B cell (primary cell): ENCODE data around the gene HPN. TPM values are rescaled to one million over a fixed set of nuclear protein-coding genes. Genes with fewer than 3 reads are reported as not detected.
A peak's percentile ranks its signal among the peaks of the same experiment; 100 is the strongest.

Experiments used
- ATAC-seq: fragments of 200-7000 bp; cut with Tn5 transposase; one replicate; pipeline ENCODE4 v1.10.0; 2021; ENCODE audit warnings: low read depth, mild to moderate bottlenecking, moderate number of reproducible peaks, moderate library complexity
- CTCF ChIA-PET: fragments of 350-600 bp; sonication (Branson Sonifier 250); formaldehyde crosslinking; loops from one replicate; lab custom pipeline; 2021; ENCODE audit warnings: antibody characterized with exemption, inconsistent platforms; lab: Charles Lee
- POLR2A ChIA-PET: fragments of 350-600 bp; sonication (Branson Sonifier 250); formaldehyde crosslinking; loops from one replicate; lab custom pipeline; 2021; ENCODE audit warnings: antibody characterized with exemption; lab: Charles Lee
- DNase-seq: peaks from one replicate; pipeline ENCODE4 v3.0.0; 2013
- H2AFZ ChIP-seq: 2 replicates; pipeline ENCODE4 v1.6.1; 2012; ENCODE audit warnings: mild to moderate bottlenecking, low read depth, low read length; ENCODE audit not compliant: insufficient read depth, poor library complexity, severe bottlenecking
- H3K27ac ChIP-seq, 2 donors: 1 replicate in 1 of 2; 2 replicates in 1 of 2; pipeline ENCODE4 v1.5.1; 2012 to 2013; ENCODE audit warnings: low read length in 2 of 2, mild to moderate bottlenecking in 2 of 2, moderate library complexity in 1 of 2
- H3K27me3 ChIP-seq, 4 experiments: fragments of 200-600 bp in 1 of 4; sonication (generic) in 1 of 4; replicated peaks in 1 of 4; 1 replicate in 2 of 4; 2 replicates in 2 of 4; pipeline versions ENCODE4 v1.6.1 to v1.7.0; 2013 to 2016; ENCODE audit warnings: low read length in 3 of 4, mild to moderate bottlenecking in 2 of 4, mixed read lengths in 1 of 4, moderate library complexity in 1 of 4; ENCODE audit not compliant: insufficient read depth in 4 of 4, control insufficient read depth in 3 of 4; ENCODE audit errors: control extremely low read depth in 1 of 4
- H3K36me3 ChIP-seq, 2 experiments: replicated peaks in 1 of 2; 1 replicate in 1 of 2; 2 replicates in 1 of 2; pipeline versions ENCODE4 v1.6.1 to v1.7.1; 2013; ENCODE audit warnings: low read length in 1 of 2; ENCODE audit not compliant: insufficient read depth in 2 of 2, control insufficient read depth in 1 of 2; ENCODE audit errors: control extremely low read depth in 1 of 2, extremely low read depth in 1 of 2
- H3K4me1 ChIP-seq, 2 donors: fragments of 200-600 bp in 1 of 2; sonication (generic) in 1 of 2; 1 replicate in 1 of 2; 2 replicates in 1 of 2; pipeline versions ENCODE4 v1.5.1 to v1.6.1; 2013 to 2017; ENCODE audit warnings: low read length in 2 of 2; ENCODE audit not compliant: control insufficient read depth in 2 of 2, insufficient read depth in 2 of 2
- H3K4me2 ChIP-seq: replicated peaks from 2 replicates; pipeline ENCODE3; 2012; ENCODE audit warnings: mild to moderate bottlenecking, low read depth, low read length; ENCODE audit not compliant: poor library complexity, severe bottlenecking
- H3K4me3 ChIP-seq, 5 experiments: fragments of 200-600 bp in 1 of 5; sonication (generic) in 1 of 5; 1 replicate in 3 of 5; 2 replicates in 2 of 5; pipeline versions ENCODE4 v1.5.1 to v1.7.0; 2011 to 2016; ENCODE audit warnings: low read length in 4 of 5, mild to moderate bottlenecking in 4 of 5, low read depth in 2 of 5, control low read depth in 1 of 5, moderate library complexity in 1 of 5; ENCODE audit not compliant: insufficient read depth in 1 of 5; ENCODE audit errors: control extremely low read depth in 1 of 5, extremely low read depth in 1 of 5
- H3K79me2 ChIP-seq: fragments of 200-600 bp; sonication (generic); one replicate; pipeline ENCODE4 v1.6.0; 2016; ENCODE audit warnings: low read length; ENCODE audit not compliant: control insufficient read depth, insufficient read depth
- H3K9ac ChIP-seq: fragments of 200-600 bp; sonication (generic); 2 replicates; pipeline ENCODE4 v1.6.1; 2017; ENCODE audit warnings: mild to moderate bottlenecking, low read length, moderate library complexity
- H3K9me3 ChIP-seq, 3 donors: one replicate each; pipeline versions ENCODE4 v1.6.1 to v1.7.1; 2013; ENCODE audit warnings: low read length in 2 of 3; ENCODE audit not compliant: control insufficient read depth in 2 of 3, insufficient read depth in 1 of 3; ENCODE audit errors: control extremely low read depth in 1 of 3
- H4K20me1 ChIP-seq: 2 replicates; pipeline ENCODE4 v1.6.0; 2012; ENCODE audit warnings: mild to moderate bottlenecking, low read length; ENCODE audit not compliant: insufficient read depth, control insufficient read depth, poor library complexity, severe bottlenecking
- H3K27ac Mint-ChIP-seq: one replicate; pipeline ENCODE4 v1.8.0; 2021; ENCODE audit warnings: mixed read lengths
- H3K27me3 Mint-ChIP-seq: one replicate; pipeline ENCODE4 v1.8.0; 2021; ENCODE audit warnings: mixed read lengths
- H3K4me1 Mint-ChIP-seq: one replicate; pipeline ENCODE4 v1.8.0; 2021; ENCODE audit warnings: mixed read lengths
- H3K4me3 Mint-ChIP-seq: one replicate; pipeline ENCODE4 v1.8.0; 2021; ENCODE audit warnings: mixed read lengths
- H3K9me3 Mint-ChIP-seq: one replicate; pipeline ENCODE4 v1.8.0; 2022; ENCODE audit warnings: mixed read lengths; ENCODE audit not compliant: insufficient read depth
- CTCF ChIP-seq: fragments of 200-600 bp; IDR thresholded peaks from one replicate; pipeline ENCODE4 v1.8.0; 2022; ENCODE audit warnings: antibody characterized with exemption, mild to moderate bottlenecking
- EZH2 ChIP-seq: IDR thresholded peaks from 2 replicates; pipeline ENCODE4 v1.6.1; 2012; ENCODE audit warnings: borderline replicate concordance, low read depth, mild to moderate bottlenecking, moderate library complexity, low read length; ENCODE audit not compliant: insufficient read depth, poor library complexity, severe bottlenecking
- WGBS: methylation state at CpG from one replicate; pipeline ENCODE4 v1.1.5; 2013; ENCODE audit warnings: missing lambda C conversion rate; ENCODE audit not compliant: insufficient coverage; 5-methylcytosine and 5-hydroxymethylcytosine counted together
- intact Hi-C: fragments of 100-400 bp; cut with micrococcal nuclease; formaldehyde crosslinking; loops from one replicate; pipeline ENCODE4 v1.10.0; 2022
- polyA plus RNA-seq: library from polyadenylated mRNA; depleted of rRNA; stranded (reverse); fragments of >200 nt; gene quantifications from 2 replicates; pipeline ENCODE4 v1.2.3, GENCODE V29; 2012
- total RNA-seq, 2 donors: library from RNA; stranded (reverse); fragments of 120-200 nt in 1 of 2; gene quantifications; 1 replicate in 1 of 2; 2 replicates in 1 of 2; pipeline versions ENCODE4 v1.2.3 to v1.2.4, GENCODE V29; 2013 to 2022

The HPN gene
- total and polyA plus RNA-seq, 2 donors (not counting 1 experiment from before 2014, with no cell fraction given) = 0.30 TPM; not detected in 1

GRCh38 chr19:35004517-35005255 lies 36.8 kb upstream of the HPN start:
- no peak overlapping the region for H3K9ac ChIP-seq
- no peak for DNase-seq
- Mint-ChIP-seq H3K9me3 (no peaks in the 10 kb centered on the region), H3K4me1 (peaks cover 35% of the 10 kb centered on the region), H3K27me3 (no peaks in the 10 kb centered on the region), H3K27ac (peak overlapping the region; percentile 41), H3K4me3 (peak overlapping the region; percentile 16)
- no peaks in the 10 kb centered on the region for H3K27me3 ChIP-seq
- POLR2A ChIA-PET = no interaction called here
- intact Hi-C loops = loop anchor here (5.0 kb wide), 1 partner anchor 272 kb away; the partner anchor contains the start of gene ZNF181
- H3K36me3 ChIP-seq = peaks cover 3 to 25% of the 10 kb centered on the region in 2 experiments
- H3K9me3 ChIP-seq = no peaks in the 10 kb centered on the region
- no peak overlapping the region for H3K4me2 ChIP-seq
- CTCF ChIA-PET = interaction anchor here (5.0 kb wide), 1 partner anchor 9 kb away, joined by 32 read pairs; no protein-coding TSS in a partner anchor
- peaks cover 55% of the 10 kb centered on the region for H3K79me2 ChIP-seq
- H3K4me3 ChIP-seq = no peak overlapping the region
- no peak for ATAC-seq
- WGBS = 98% methylated on average over 17 of the region's 18 CpGs
- peaks cover 46% of the 10 kb centered on the region for H4K20me1 ChIP-seq
- H3K27ac ChIP-seq = no peak overlapping the region
- peaks cover 31 to 35% of the 10 kb centered on the region in 2 donors for H3K4me1 ChIP-seq
- H2AFZ ChIP-seq = no peak overlapping the region
- TF ChIP-seq EZH2 (no peak), CTCF (no peak)

- H3K4me1 Mint-ChIP-seq = peaks cover 33% of the 10 kb centered on the region
- no peak overlapping the region for H3K27ac Mint-ChIP-seq
- H3K27me3 ChIP-seq = no peaks in the 10 kb centered on the region
- 91% methylated on average over 9 of the region's 11 CpGs for WGBS
- no peaks in the 10 kb centered on the region for H3K27me3 Mint-ChIP-seq
- POLR2A ChIA-PET = no interaction called here
- no peak overlapping the region for H3K4me2 ChIP-seq
- peaks cover 51% of the 10 kb centered on the region for H3K79me2 ChIP-seq
- no peak overlapping the region for H3K4me3 Mint-ChIP-seq
- no peak overlapping the region for H3K27ac ChIP-seq
- peaks cover 3 to 32% of the 10 kb centered on the region in 2 experiments for H3K36me3 ChIP-seq
- H2AFZ ChIP-seq = no peak overlapping the region
- no peak overlapping the region for H3K4me3 ChIP-seq
- no peaks in the 10 kb centered on the region for H3K9me3 Mint-ChIP-seq
- TF ChIP-seq EZH2 = no peak
- no peak for TF ChIP-seq CTCF
- ATAC-seq = no peak
- no peak overlapping the region for H3K9ac ChIP-seq
- peaks cover 28 to 32% of the 10 kb centered on the region in 2 donors for H3K4me1 ChIP-seq
- DNase-seq = no peak
- CTCF ChIA-PET = interaction anchor here (1.8 to 5.0 kb wide), 2 partner anchors 8 to 9 kb away, joined by 4 to 32 read pairs; no protein-coding TSS in a partner anchor
- H4K20me1 ChIP-seq = peaks cover 46% of the 10 kb centered on the region
- no peaks in the 10 kb centered on the region for H3K9me3 ChIP-seq
- intact Hi-C loops = no loop called here
Observed at GRCh38 chr19:35005256-35005977, 36.1 kb upstream of the HPN start.
